Measurements from ENCODE around the gene IL5. TPM values are rescaled to one million over a fixed set of nuclear protein-coding genes. Genes with fewer than 3 reads are reported as not detected.

The IL5 gene
- total and polyA plus RNA-seq, 12 donors: not detected

- TF ChIP-seq CTCF (IDR thresholded peaks at IDR 0.05) (no peak), POLR2A (IDR thresholded peaks at IDR 0.05) (no peak)
- WGBS, 4 donors: 57 to 71% (median 65%) methylated on average over 7 to 10 of the region's 10 CpGs
- H3K4me1 ChIP-seq (replicated peaks in 1 of 2): peaks cover 3 to 15% of the 10 kb centered on the region in 2 donors
- no peaks in the 10 kb centered on the region for H3K36me3 ChIP-seq (replicated peaks in 1 of 2)
- peak overlapping the region in 2 of 5 donors; percentile 5 to 17 for H3K27ac ChIP-seq
- intact Hi-C loops (cut with DNase I): loop anchor here (2.0 to 10.0 kb wide), 4 partner anchors 85 to 227 kb away; no protein-coding TSS in a partner anchor
- H3K9me3 ChIP-seq (replicated peaks in 1 of 3): no peaks in the 10 kb centered on the region
- no peak overlapping the region for H3K4me3 ChIP-seq
- H3K27me3 ChIP-seq: no peaks in the 10 kb centered on the region
- peak in 3 of 7 donors; percentile 26 to 63 (median 46) for DNase-seq
Observed at GRCh38 chr5:132501961-132502931, 41.1 kb downstream of the IL5 start.

GRCh38 chr5:132501629-132501956 is 41.7 kb downstream of the IL5 start:
- H3K36me3 ChIP-seq (replicated peaks in 1 of 2): no peaks in the 10 kb centered on the region
- no peaks in the 10 kb centered on the region for H3K9me3 ChIP-seq (replicated peaks in 1 of 3)
- no peak for TF ChIP-seq CTCF (IDR thresholded peaks at IDR 0.05)
- no peak for TF ChIP-seq POLR2A (IDR thresholded peaks at IDR 0.05)
- H3K4me1 ChIP-seq (replicated peaks in 1 of 2): peaks cover 5 to 17% of the 10 kb centered on the region in 2 donors
- peak overlapping the region in 1 of 5 donors; percentile 5 for H3K27ac ChIP-seq
- H3K4me3 ChIP-seq: no peak overlapping the region
- intact Hi-C loops (cut with DNase I): loop anchor here (2.0 to 10.0 kb wide), 4 partner anchors 84 to 227 kb away; no protein-coding TSS in a partner anchor
- no peaks in the 10 kb centered on the region for H3K27me3 ChIP-seq
- 17 to 100% (median 72%) methylated on average over 1 to 4 of the region's 4 CpGs for WGBS, 4 donors
- no peak for DNase-seq

- WGBS, 4 donors: 39 to 59% (median 51%) methylated on average over 2 to 6 of the region's 6 CpGs
- no peak for TF ChIP-seq POLR2A (IDR thresholded peaks at IDR 0.05)
- TF ChIP-seq CTCF (IDR thresholded peaks at IDR 0.05): peak; percentile 73 to 96 (median 84)
- no peaks in the 10 kb centered on the region for H3K36me3 ChIP-seq (replicated peaks in 1 of 2)
- peak; percentile 43 to 73 (median 63) for DNase-seq
- H3K9me3 ChIP-seq (replicated peaks in 1 of 3): no peaks in the 10 kb centered on the region
- H3K4me1 ChIP-seq (replicated peaks in 1 of 2): peaks cover 5 to 17% of the 10 kb centered on the region in 2 donors
- no peak overlapping the region for H3K4me3 ChIP-seq
- no peaks in the 10 kb centered on the region for H3K27me3 ChIP-seq
- intact Hi-C loops (cut with DNase I): loop anchor here (2.0 to 10.0 kb wide), 4 partner anchors 84 to 226 kb away; no protein-coding TSS in a partner anchor
- H3K27ac ChIP-seq: peak overlapping the region in 2 of 5 donors; percentile 26 to 60
Observed at GRCh38 chr5:132500931-132501628, 42.2 kb downstream of the IL5 start.
